VCaP (cell line): Measurements from ENCODE around the gene NRTN.
"Not testable (repeated sequence)": the region's sequence is repeated elsewhere in the genome, so short reads cannot be mapped to it uniquely, and the experiment has no call there.

Experiments
- H3K27ac ChIP-seq: fragments of 450-650 bp; 2 replicates; pipeline ENCODE4 v1.5.1; 2017
- TF ChIP-seq, protein P1 (sequence below): fragments of 450-650 bp; conservative IDR thresholded peaks from 2 replicates; pipeline ENCODE4 v1.5.1; 2017; ENCODE audit warnings: mild to moderate bottlenecking, moderate library complexity

Gene NRTN

DNA sequence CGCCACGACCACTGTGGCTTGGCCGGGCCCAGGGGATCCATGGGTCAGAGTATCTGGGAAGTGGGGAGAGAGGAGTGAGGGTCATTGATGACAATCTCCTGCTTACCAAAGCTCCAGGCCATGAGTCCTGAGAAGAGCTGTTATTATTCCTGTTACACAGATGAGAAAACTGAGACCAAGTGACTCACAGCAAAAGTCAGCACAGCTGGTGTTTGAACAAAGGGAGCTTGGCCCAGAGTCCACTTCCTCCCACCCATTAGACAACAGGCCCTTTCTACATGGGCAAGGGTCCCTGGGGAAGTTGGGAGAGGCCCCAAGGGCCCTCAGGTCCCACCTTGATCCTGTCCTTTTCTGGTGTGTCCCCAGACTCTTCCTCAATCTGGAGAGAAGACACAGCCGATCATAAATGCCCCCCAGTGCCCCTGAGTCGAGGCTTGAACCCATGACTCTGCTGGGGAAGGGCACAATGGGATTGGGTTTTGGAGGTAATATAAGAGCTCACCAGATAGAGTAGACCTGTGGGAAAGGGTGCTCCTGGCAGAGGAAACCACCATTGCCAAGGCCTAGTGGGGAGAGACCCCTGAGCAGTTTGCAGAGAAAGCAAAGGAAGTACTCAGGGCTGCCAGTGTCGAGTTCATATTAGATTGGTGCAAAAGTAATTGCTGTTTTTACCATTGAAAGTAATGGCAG is 27.8 kb downstream of the NRTN start:
- TF ChIP-seq, protein P1, sequence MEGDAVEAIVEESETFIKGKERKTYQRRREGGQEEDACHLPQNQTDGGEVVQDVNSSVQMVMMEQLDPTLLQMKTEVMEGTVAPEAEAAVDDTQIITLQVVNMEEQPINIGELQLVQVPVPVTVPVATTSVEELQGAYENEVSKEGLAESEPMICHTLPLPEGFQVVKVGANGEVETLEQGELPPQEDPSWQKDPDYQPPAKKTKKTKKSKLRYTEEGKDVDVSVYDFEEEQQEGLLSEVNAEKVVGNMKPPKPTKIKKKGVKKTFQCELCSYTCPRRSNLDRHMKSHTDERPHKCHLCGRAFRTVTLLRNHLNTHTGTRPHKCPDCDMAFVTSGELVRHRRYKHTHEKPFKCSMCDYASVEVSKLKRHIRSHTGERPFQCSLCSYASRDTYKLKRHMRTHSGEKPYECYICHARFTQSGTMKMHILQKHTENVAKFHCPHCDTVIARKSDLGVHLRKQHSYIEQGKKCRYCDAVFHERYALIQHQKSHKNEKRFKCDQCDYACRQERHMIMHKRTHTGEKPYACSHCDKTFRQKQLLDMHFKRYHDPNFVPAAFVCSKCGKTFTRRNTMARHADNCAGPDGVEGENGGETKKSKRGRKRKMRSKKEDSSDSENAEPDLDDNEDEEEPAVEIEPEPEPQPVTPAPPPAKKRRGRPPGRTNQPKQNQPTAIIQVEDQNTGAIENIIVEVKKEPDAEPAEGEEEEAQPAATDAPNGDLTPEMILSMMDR, result no peak
- H3K27ac ChIP-seq, result no peak overlapping the region

GRCh38 chr19:5837761-5838352 is 33.0 kb downstream of the NRTN start:
- H3K27ac ChIP-seq, result no peak overlapping the region
- TF ChIP-seq, protein P1, result no peak

GRCh38 chr19:5838353-5839064 is 33.6 kb downstream of the NRTN start:
- TF ChIP-seq, protein P1, result no peak
- H3K27ac ChIP-seq, result no peak overlapping the region

DNA sequence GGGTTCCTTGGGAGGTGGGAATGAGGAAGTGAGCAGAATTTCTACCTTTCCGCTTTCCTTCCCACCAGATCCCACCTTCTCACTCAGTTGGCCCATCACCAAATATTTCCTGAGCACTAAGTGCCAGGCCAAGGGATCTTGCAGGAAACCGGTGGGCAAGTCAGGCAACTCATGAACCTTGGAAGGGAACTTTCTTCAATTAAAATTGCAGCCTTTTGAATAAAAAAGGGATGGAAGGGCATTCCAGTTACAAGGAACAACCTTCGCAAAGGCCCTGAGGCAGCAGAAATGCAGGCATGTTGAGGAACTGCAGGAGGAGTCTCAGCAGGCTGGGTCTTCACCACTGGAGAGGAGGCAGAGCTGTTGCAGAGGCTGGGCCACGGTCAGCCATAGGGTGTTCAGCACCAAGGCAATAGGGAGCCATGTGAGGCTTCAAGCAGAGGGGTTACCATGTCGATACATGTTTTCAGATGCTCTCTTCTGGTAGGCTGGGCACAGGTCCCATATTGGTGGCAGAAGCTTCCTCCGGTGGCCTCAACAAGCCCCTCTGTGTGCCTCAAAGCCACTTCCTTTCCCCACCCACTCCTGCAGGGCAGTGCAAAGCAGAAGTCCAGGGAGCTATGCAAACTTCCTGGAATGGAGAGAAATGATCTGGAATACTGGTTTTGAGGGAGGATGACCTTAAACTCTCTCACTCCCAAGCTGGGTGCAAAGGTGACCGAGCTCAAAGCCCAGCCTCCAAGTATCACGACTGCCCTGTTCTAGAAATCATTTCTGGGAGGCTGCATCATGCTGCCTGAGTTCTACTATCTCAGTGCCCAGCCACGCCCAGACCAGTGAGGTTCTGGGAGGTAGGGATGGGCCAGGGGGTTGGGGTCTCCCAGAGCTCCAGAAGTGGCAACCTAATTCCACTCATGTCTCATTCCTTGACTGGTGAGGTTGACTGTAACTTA is 34.5 kb downstream of the NRTN start, which contains the start of gene FUT6:
TSS of gene FUT6 (minus strand) at position 638 of the 953 bp plus-strand sequence. CDS start 7,135 bp downstream, outside the sequence.
- TF ChIP-seq, protein P1, result no peak

GRCh38 chr19:5841735-5842111 is 36.9 kb downstream of the NRTN start:
- not testable (repeated sequence) for H3K27ac ChIP-seq

More for the DNA sequence above, 34.5 kb downstream of the NRTN start, which contains the start of gene FUT6:
- H3K27ac ChIP-seq, result no peak within 1 kb of the TSS

GRCh38 chr19:5843295-5843927 is 38.5 kb downstream of the NRTN start:
- TF ChIP-seq, protein P1, result no peak
- no peak overlapping the region for H3K27ac ChIP-seq
